Activated T-cell treated with anti-CD3 and anti-CD28 coated beads, Interleukin-2, amount 50 U/mL, for 72 hours (primary cell): ENCODE results near the gene DPYD. TPM values are rescaled to one million over a fixed set of nuclear protein-coding genes. Genes with fewer than 3 reads are reported as not detected.

Source experiments
- ATAC-seq, 2 donors: fragments of 150-1000 bp; cut with Tn5 transposase; replicated peaks in 1 of 2; 2 replicates each; pipeline ENCODE4 v1.10.0; 2021; ENCODE audit warnings: moderate library complexity in 2 of 2, mild to moderate bottlenecking in 1 of 2
- DNase-seq, 2 donors: peaks; one replicate each; pipeline ENCODE4 v3.0.0; 2021 to 2022; ENCODE audit warnings: mixed read lengths in 1 of 2
- H3K27ac Mint-ChIP-seq: one replicate; pipeline ENCODE4 v1.8.0; 2022; ENCODE audit warnings: mild to moderate bottlenecking, moderate library complexity, mixed read lengths
- H3K27me3 Mint-ChIP-seq: one replicate; pipeline ENCODE4 v1.8.0; 2022; ENCODE audit warnings: low read depth, mixed read lengths
- H3K36me3 Mint-ChIP-seq, 2 donors: one replicate each; pipeline ENCODE4 v1.8.0; 2022; ENCODE audit warnings: mixed read lengths in 2 of 2, mild to moderate bottlenecking in 1 of 2; ENCODE audit not compliant: insufficient read depth in 2 of 2
- H3K4me1 Mint-ChIP-seq: one replicate; pipeline ENCODE4 v1.8.0; 2022; ENCODE audit warnings: low read depth, mixed read lengths
- H3K4me3 Mint-ChIP-seq, 2 donors: one replicate each; pipeline ENCODE4 v1.8.0; 2022; ENCODE audit warnings: mild to moderate bottlenecking in 2 of 2, mixed read lengths in 2 of 2, moderate library complexity in 2 of 2
- H3K9me3 Mint-ChIP-seq, 2 donors: one replicate each; pipeline ENCODE4 v1.8.0; 2022; ENCODE audit warnings: mixed read lengths in 2 of 2
- total RNA-seq, 2 donors: library from RNA; stranded (reverse); gene quantifications; one replicate each; pipeline ENCODE4 v1.2.3, GENCODE V29; 2022

DPYD gene
- total RNA-seq, 2 donors from 2014 or later: 13.4 to 18.2 TPM

DNA sequence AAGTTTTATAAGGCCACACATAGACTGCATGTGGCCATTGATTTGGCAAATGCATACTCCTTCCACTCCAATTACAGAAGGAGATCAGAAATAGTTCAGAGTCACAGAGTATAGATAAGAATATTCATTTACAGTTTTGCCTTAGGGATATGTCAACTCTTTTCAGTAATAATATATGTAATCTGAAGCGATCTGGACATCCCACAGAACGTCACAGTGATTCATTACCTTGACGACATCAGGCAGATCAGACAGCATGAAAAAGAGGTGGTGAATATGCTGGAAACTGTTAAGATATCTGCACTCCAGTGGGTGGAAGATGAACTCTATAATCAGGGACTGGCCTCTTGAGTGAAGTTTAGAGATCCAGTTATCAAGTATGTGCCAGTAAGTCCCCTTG, 240.4 kb downstream of the DPYD start:
- Mint-ChIP-seq H3K27ac (peak overlapping the region; percentile 5), H3K4me3 (no peak overlapping the region), H3K4me1 (no peaks in the 10 kb centered on the region), H3K36me3 (peaks cover under 1 to 1% of the 10 kb centered on the region in 2 donors), H3K9me3 (peaks cover 0 to 1% of the 10 kb centered on the region in 2 donors), H3K27me3 (no peaks in the 10 kb centered on the region)
- DNase-seq (no peak), ATAC-seq (peak in 1 of 2 donors; percentile 5)

DNA sequence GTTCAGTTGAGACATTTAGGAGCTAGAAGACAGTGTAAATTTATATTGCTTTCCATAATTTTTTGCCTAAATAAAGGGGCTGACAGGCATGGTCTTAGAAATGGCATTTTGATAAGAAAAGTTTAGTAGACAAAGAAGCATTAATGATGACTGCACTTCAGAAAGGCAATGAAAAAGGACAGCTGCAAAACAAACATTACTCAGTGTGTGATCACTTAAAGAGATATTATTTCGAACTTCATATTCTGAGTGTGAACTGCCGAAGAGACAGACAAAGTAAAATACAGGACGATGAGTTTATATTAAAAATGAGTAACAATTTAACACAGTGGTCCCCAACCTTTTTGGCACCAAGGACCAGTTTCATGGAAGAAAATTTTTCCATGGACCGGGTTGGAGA, 243.1 kb downstream of the DPYD start:
- Mint-ChIP-seq H3K27me3 (no peaks in the 10 kb centered on the region), H3K36me3 (peaks cover 0 to 1% of the 10 kb centered on the region in 2 donors), H3K27ac (no peak overlapping the region), H3K4me3 (no peak overlapping the region), H3K4me1 (no peaks in the 10 kb centered on the region), H3K9me3 (peaks cover 0 to 1% of the 10 kb centered on the region in 2 donors)
- no peak for ATAC-seq
- no peak for DNase-seq

DNA sequence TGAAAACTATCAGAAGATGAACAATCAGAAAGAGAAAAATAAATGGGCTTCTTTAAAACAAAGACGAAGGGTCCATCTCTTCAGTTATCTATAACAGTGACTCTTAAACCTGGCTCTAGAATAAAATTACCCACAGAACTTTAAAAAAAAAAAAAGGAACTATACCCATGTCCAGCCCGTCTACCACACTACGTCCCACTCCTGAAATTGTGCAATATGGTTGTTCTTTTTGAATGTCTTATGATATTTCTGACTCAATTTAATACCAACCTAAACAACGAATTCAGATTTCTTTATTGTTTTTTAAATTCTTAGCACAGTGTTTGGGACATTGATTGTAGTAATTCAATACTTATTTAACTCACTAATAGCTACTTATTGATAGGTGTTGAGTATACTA, 246.3 kb downstream of the DPYD start:
- Mint-ChIP-seq H3K36me3 (peaks cover 0 to 1% of the 10 kb centered on the region in 2 donors), H3K9me3 (peaks cover 0 to 1% of the 10 kb centered on the region in 2 donors), H3K4me1 (no peaks in the 10 kb centered on the region), H3K4me3 (no peak overlapping the region), H3K27me3 (no peaks in the 10 kb centered on the region), H3K27ac (peak overlapping the region; percentile 42)
- ATAC-seq (no peak), DNase-seq (no peak)

- Mint-ChIP-seq H3K9me3 (no peaks in the 10 kb centered on the region), H3K27me3 (no peaks in the 10 kb centered on the region), H3K27ac (no peak overlapping the region)
These were observed 251.9 kb downstream of the DPYD start for GRCh38 chr1:97668945-97669344.

GRCh38 chr1:97660431-97661105, 260.3 kb downstream of the DPYD start:
- Mint-ChIP-seq H3K4me3 (no peak overlapping the region), H3K4me1 (no peaks in the 10 kb centered on the region), H3K36me3 (peaks cover 0 to 2% of the 10 kb centered on the region in 2 donors), H3K27ac (peak overlapping the region; percentile 88), H3K27me3 (no peaks in the 10 kb centered on the region), H3K9me3 (peaks cover 0 to 4% of the 10 kb centered on the region in 2 donors)
- DNase-seq (no peak), ATAC-seq (no peak)

More at GRCh38 chr1:97668945-97669344, 251.9 kb downstream of the DPYD start:
- no peaks in the 10 kb centered on the region for H3K4me1 Mint-ChIP-seq
- H3K36me3 Mint-ChIP-seq: no peaks in the 10 kb centered on the region
- no peak overlapping the region for H3K4me3 Mint-ChIP-seq
- ATAC-seq (no peak), DNase-seq (no peak)

- Mint-ChIP-seq H3K9me3 (no peaks in the 10 kb centered on the region), H3K27me3 (no peaks in the 10 kb centered on the region), H3K4me1 (no peaks in the 10 kb centered on the region), H3K4me3 (no peak overlapping the region), H3K27ac (no peak overlapping the region), H3K36me3 (peaks cover 0 to 2% of the 10 kb centered on the region in 2 donors)
- DNase-seq (no peak), ATAC-seq (no peak)
These were observed 265.8 kb downstream of the DPYD start for GRCh38 chr1:97654876-97655585.

DNA sequence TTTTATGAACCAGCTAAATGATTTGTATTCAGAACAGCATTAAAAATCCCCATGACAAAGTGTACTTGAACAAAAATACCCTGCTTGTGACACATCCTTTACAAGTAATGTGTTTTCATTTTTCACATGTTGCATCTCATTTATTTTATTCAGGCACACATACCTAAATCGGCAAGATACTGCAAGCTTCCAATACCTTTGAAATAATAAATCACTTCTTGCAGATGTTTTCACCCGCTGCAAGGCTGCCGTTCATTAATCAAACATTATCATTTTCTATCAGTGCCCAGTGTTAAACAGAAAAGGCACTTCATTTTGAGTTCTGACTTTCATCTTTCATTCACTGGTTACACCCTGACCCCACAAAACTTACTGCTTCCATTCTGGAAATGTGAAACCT, 269.6 kb downstream of the DPYD start:
- Mint-ChIP-seq H3K4me3 (no peak overlapping the region), H3K27ac (no peak overlapping the region), H3K9me3 (peaks cover 4% of the 10 kb centered on the region in 2 donors), H3K36me3 (peaks cover 4 to 7% of the 10 kb centered on the region in 2 donors), H3K4me1 (no peaks in the 10 kb centered on the region), H3K27me3 (no peaks in the 10 kb centered on the region)
- no peak for ATAC-seq
- DNase-seq: no peak

DNA sequence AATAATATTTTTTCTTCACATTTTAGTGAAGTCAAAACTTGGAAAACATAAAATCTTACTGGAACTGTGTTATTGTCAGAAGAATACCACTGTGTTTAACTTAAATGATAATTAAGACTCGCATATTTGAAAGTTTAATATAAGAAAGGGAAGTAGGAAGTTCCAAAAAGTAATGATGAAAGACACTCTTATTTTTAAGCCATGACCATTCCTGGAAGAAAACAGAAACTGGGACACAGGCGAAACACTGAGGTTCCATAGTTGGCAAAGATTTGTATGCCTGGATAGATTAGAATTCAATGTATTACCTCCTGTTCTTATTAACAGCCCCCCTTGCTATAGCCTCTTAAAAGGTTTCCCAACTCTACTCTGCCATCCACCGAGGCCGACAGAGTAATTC, 271.2 kb downstream of the DPYD start:
- DNase-seq: no peak
- H3K4me3 Mint-ChIP-seq: no peak overlapping the region
- H3K36me3 Mint-ChIP-seq: peaks cover 6 to 8% of the 10 kb centered on the region in 2 donors
- no peaks in the 10 kb centered on the region for H3K4me1 Mint-ChIP-seq
- no peak for ATAC-seq
- H3K27me3 Mint-ChIP-seq: no peaks in the 10 kb centered on the region
- peaks cover 6% of the 10 kb centered on the region in 2 donors for H3K9me3 Mint-ChIP-seq
- H3K27ac Mint-ChIP-seq: no peak overlapping the region

- Mint-ChIP-seq H3K4me1 (no peaks in the 10 kb centered on the region), H3K27ac (peak overlapping the region; percentile 8), H3K27me3 (no peaks in the 10 kb centered on the region), H3K4me3 (no peak overlapping the region), H3K36me3 (peaks cover 8% of the 10 kb centered on the region in 2 donors), H3K9me3 (peaks cover 6% of the 10 kb centered on the region in 2 donors)
- ATAC-seq (no peak), DNase-seq (no peak)
These were observed 273.1 kb downstream of the DPYD start for GRCh38 chr1:97647776-97648175.

GRCh38 chr1:97646071-97646470, 274.8 kb downstream of the DPYD start:
- Mint-ChIP-seq H3K9me3 (peaks cover 6% of the 10 kb centered on the region in 2 donors), H3K36me3 (peaks cover 8% of the 10 kb centered on the region in 2 donors), H3K27ac (peak overlapping the region; percentile 33), H3K4me1 (no peaks in the 10 kb centered on the region), H3K4me3 (no peak overlapping the region), H3K27me3 (no peaks in the 10 kb centered on the region)
- no peak for ATAC-seq
- no peak for DNase-seq

GRCh38 chr1:97640677-97641076, 280.2 kb downstream of the DPYD start:
- Mint-ChIP-seq H3K9me3 (no peaks in the 10 kb centered on the region), H3K4me1 (no peaks in the 10 kb centered on the region), H3K36me3 (peaks cover 1 to 2% of the 10 kb centered on the region in 2 donors), H3K27ac (no peak overlapping the region), H3K4me3 (no peak overlapping the region), H3K27me3 (no peaks in the 10 kb centered on the region)
- ATAC-seq (no peak), DNase-seq (no peak)

- Mint-ChIP-seq H3K36me3 (peaks cover 0 to 1% of the 10 kb centered on the region in 2 donors), H3K9me3 (peaks cover 0 to 2% of the 10 kb centered on the region in 2 donors), H3K4me1 (no peaks in the 10 kb centered on the region), H3K4me3 (no peak overlapping the region), H3K27ac (no peak overlapping the region), H3K27me3 (no peaks in the 10 kb centered on the region)
- DNase-seq (no peak), ATAC-seq (no peak)
These were observed 283.9 kb downstream of the DPYD start for GRCh38 chr1:97636941-97637340.

GRCh38 chr1:97634758-97635157, 286.1 kb downstream of the DPYD start:
- no peaks in the 10 kb centered on the region for H3K27me3 Mint-ChIP-seq
- no peak overlapping the region for H3K4me3 Mint-ChIP-seq
- DNase-seq: no peak
- no peak overlapping the region for H3K27ac Mint-ChIP-seq
- H3K36me3 Mint-ChIP-seq: peaks cover 0 to 1% of the 10 kb centered on the region in 2 donors
- H3K4me1 Mint-ChIP-seq: no peaks in the 10 kb centered on the region
- H3K9me3 Mint-ChIP-seq: peaks cover 0 to 2% of the 10 kb centered on the region in 2 donors
- ATAC-seq: no peak
